Mesothelial cell of epicardium (in vitro differentiated cells): ENCODE measurements around the gene STT3A. TPM values are rescaled to one million over a fixed set of nuclear protein-coding genes. Genes with fewer than 3 reads are reported as not detected.

ENCODE experiments used
- DNase-seq, 2 experiments: peaks; one replicate each; pipeline ENCODE4 v3.0.0; 2021; ENCODE audit warnings: low spot score in 2 of 2; ENCODE audit not compliant: unreplicated experiment in 2 of 2
- H3K27ac Mint-ChIP-seq: 2 replicates; pipeline ENCODE4 v1.8.0; 2021; ENCODE audit warnings: mixed read lengths
- H3K27me3 Mint-ChIP-seq: 2 replicates; pipeline ENCODE4 v1.8.0; 2021; ENCODE audit warnings: low read depth, mixed read lengths
- H3K36me3 Mint-ChIP-seq: 2 replicates; pipeline ENCODE4 v1.8.0; 2021; ENCODE audit warnings: mixed read lengths
- H3K4me1 Mint-ChIP-seq: 2 replicates; pipeline ENCODE4 v1.8.0; 2021; ENCODE audit warnings: mixed read lengths
- H3K4me3 Mint-ChIP-seq: 2 replicates; pipeline ENCODE4 v1.8.0; 2021; ENCODE audit warnings: mild to moderate bottlenecking, moderate library complexity, mixed read lengths
- H3K9me3 Mint-ChIP-seq: 2 replicates; pipeline ENCODE4 v1.8.0; 2021; ENCODE audit warnings: mixed read lengths
- total RNA-seq: library from RNA; stranded (reverse); gene quantifications from 3 replicates; pipeline ENCODE4 v1.2.1, GENCODE V29; 2021
- TF ChIP-seq, protein P1 (sequence below): fragments of 200-600 bp; sonication (generic); IDR thresholded peaks from one replicate; pipeline ENCODE4 v1.5.0; 2021; ENCODE audit warnings: antibody characterized with exemption; ENCODE audit not compliant: unreplicated experiment

STT3A gene
- total RNA-seq, 1 donor from 2014 or later: 146 TPM

GRCh38 chr11:125624756-125625213 lies 32.1 kb downstream of the STT3A start, which contains the start of gene CHEK1:
TSS of gene CHEK1 (plus strand) at chr11:125625163. CDS start at chr11:125626769, 1,606 bp downstream.
- no peak for DNase-seq
- TF ChIP-seq, protein P1, sequence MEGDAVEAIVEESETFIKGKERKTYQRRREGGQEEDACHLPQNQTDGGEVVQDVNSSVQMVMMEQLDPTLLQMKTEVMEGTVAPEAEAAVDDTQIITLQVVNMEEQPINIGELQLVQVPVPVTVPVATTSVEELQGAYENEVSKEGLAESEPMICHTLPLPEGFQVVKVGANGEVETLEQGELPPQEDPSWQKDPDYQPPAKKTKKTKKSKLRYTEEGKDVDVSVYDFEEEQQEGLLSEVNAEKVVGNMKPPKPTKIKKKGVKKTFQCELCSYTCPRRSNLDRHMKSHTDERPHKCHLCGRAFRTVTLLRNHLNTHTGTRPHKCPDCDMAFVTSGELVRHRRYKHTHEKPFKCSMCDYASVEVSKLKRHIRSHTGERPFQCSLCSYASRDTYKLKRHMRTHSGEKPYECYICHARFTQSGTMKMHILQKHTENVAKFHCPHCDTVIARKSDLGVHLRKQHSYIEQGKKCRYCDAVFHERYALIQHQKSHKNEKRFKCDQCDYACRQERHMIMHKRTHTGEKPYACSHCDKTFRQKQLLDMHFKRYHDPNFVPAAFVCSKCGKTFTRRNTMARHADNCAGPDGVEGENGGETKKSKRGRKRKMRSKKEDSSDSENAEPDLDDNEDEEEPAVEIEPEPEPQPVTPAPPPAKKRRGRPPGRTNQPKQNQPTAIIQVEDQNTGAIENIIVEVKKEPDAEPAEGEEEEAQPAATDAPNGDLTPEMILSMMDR: no peak
- H3K27ac Mint-ChIP-seq: peak within 1 kb of the TSS; percentile 93
- H3K27me3 Mint-ChIP-seq: no peaks in the 10 kb centered on the region
- peaks cover 21% of the 10 kb centered on the region for H3K4me1 Mint-ChIP-seq
- H3K9me3 Mint-ChIP-seq: no peaks in the 10 kb centered on the region
- H3K36me3 Mint-ChIP-seq: peaks cover 11% of the 10 kb centered on the region
- peak within 1 kb of the TSS; percentile 86 for H3K4me3 Mint-ChIP-seq

DNA sequence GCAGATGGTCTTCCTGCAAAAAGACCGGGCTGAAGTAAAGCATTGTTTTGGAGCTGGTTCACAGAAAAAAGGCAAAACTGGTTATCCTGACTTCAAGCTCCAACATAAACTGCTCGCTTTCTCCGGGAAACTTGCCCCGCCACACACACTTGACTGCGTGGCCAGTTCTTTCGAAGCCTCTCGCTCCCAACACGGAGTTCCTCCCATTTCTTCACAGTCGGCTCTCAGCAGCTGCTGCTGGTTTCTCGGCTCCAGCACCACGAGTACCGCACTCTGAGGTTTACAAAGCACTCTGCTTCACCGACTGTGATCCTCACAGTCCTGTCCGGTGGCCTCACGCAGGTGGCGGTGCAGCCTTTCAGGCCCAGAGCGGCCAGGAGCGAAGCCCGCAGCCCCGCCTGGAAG lies 32.6 kb downstream of the STT3A start:
- no peak for DNase-seq
- peaks cover 9% of the 10 kb centered on the region for H3K36me3 Mint-ChIP-seq
- peak overlapping the region; percentile 86 for H3K4me3 Mint-ChIP-seq
- peak overlapping the region; percentile 93 for H3K27ac Mint-ChIP-seq
- no peaks in the 10 kb centered on the region for H3K27me3 Mint-ChIP-seq
- H3K4me1 Mint-ChIP-seq: peaks cover 21% of the 10 kb centered on the region
- TF ChIP-seq, protein P1: no peak
- no peaks in the 10 kb centered on the region for H3K9me3 Mint-ChIP-seq

DNA sequence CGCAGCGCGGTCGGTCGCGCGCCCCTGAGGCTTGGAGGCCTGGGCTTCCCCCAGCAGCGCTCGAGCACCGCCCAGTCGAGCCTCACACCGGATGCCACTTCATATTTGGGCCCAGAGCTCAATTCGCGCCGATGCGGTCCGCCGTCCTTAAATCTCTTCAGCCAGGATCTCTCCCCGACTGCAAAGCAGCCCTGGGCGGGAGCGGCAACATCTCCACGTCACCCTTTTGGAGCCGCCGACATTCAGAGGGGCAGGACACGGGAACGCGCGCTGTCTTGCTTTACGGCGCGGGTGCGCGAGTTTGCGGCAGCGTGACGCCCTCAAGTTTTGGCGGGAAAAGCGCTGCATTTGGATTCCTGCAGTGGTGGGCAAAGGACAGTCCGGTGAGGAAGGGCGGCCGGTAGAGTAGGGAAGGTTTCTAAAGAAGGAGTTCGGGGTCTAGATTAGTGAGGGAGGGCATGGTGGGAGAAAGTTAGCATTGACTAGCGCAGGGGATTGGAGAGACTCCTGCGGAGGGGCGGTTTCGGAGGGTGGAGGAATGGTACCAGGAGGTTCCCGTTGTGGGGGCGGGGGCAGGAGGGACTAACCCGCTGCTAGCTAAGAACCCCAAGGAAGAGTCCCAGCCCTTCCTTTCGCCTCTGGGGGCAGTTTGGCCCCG lies 33.1 kb downstream of the STT3A start:
- Mint-ChIP-seq H3K36me3 (peaks cover 7% of the 10 kb centered on the region), H3K27me3 (no peaks in the 10 kb centered on the region), H3K4me3 (peak overlapping the region; percentile 86), H3K4me1 (peaks cover 21% of the 10 kb centered on the region), H3K9me3 (no peaks in the 10 kb centered on the region), H3K27ac (peak overlapping the region; percentile 93)
- peak; percentile 77 to 89 for DNase-seq
- TF ChIP-seq, protein P1: no peak

DNA sequence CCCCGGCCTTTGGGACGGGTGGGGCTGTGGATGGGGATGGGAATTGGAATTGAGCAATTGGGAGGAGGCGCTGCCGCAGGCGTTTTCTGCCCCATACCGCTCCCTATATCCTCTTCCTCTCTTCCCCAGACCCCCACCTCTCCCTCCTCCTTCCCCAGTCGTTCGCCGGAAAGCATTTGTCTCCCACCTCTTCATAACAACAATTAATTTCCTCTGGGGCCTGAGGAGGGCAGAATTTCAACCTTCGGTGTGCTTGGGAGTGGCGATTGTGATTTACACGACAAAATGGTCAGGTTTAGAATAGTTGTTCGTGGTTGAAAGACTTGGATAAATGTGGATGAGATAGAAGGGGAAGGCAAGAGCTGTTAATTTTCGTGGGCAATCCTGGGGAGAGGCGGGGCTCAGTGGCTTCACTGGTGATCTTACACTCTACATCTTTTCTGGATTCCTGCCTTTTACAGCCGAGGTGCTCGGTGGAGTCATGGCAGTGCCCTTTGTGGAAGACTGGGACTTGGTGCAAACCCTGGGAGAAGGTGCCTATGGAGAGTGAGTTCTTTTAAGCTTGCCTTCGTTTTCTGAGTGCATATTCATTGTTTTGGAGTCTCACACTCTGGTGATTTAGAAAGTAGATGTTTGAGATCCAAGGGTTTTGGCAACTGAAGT lies 33.8 kb downstream of the STT3A start:
- H3K4me1 Mint-ChIP-seq: peaks cover 21% of the 10 kb centered on the region

DNA sequence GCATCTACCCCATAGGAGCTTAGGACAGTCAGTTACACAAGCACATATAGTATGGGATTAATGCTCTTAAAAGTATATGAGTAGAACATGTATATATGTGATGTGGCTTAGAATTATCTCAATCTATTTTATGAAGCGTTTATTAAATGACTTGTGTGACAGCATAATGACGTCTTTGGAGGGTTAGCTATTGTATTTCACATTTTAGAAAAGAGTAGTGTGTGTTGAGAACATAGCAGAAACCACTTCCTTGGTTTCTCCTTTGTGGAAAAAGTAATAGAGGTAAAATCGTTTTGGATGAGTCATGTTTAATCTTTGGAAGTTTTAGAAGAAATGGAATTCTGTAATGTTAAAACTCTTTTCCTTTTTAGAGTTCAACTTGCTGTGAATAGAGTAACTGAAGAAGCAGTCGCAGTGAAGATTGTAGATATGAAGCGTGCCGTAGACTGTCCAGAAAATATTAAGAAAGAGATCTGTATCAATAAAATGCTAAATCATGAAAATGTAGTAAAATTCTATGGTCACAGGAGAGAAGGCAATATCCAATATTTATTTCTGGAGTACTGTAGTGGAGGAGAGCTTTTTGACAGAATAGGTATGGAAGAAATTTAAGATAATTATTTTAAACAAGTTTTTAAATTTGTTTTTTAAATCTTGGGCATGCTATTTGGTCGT lies 34.7 kb downstream of the STT3A start:
- peak overlapping the region; percentile 45 for H3K27ac Mint-ChIP-seq
- H3K36me3 Mint-ChIP-seq: no peaks in the 10 kb centered on the region
- H3K27me3 Mint-ChIP-seq: no peaks in the 10 kb centered on the region
- peaks cover 21% of the 10 kb centered on the region for H3K4me1 Mint-ChIP-seq
- no peaks in the 10 kb centered on the region for H3K9me3 Mint-ChIP-seq
- H3K4me3 Mint-ChIP-seq: peak overlapping the region; percentile 86
- DNase-seq: no peak
- TF ChIP-seq, protein P1: no peak

More for the DNA sequence above, 33.8 kb downstream of the STT3A start:
- Mint-ChIP-seq H3K36me3 (peaks cover 5% of the 10 kb centered on the region), H3K27ac (peak overlapping the region; percentile 93), H3K9me3 (no peaks in the 10 kb centered on the region), H3K4me3 (peak overlapping the region; percentile 86), H3K27me3 (no peaks in the 10 kb centered on the region)
- no peak for DNase-seq
- TF ChIP-seq, protein P1: no peak
